Endothelial cell of hepatic sinusoid (primary cell): Measurements from ENCODE around the gene TAPBP.

Experiments
- in situ Hi-C: cut with HindIII; loops from 2 replicates; pipeline ENCODE4 v1.10.0; 2017; ENCODE audit warnings: low sequenced_read_pairs

TAPBP gene

DNA sequence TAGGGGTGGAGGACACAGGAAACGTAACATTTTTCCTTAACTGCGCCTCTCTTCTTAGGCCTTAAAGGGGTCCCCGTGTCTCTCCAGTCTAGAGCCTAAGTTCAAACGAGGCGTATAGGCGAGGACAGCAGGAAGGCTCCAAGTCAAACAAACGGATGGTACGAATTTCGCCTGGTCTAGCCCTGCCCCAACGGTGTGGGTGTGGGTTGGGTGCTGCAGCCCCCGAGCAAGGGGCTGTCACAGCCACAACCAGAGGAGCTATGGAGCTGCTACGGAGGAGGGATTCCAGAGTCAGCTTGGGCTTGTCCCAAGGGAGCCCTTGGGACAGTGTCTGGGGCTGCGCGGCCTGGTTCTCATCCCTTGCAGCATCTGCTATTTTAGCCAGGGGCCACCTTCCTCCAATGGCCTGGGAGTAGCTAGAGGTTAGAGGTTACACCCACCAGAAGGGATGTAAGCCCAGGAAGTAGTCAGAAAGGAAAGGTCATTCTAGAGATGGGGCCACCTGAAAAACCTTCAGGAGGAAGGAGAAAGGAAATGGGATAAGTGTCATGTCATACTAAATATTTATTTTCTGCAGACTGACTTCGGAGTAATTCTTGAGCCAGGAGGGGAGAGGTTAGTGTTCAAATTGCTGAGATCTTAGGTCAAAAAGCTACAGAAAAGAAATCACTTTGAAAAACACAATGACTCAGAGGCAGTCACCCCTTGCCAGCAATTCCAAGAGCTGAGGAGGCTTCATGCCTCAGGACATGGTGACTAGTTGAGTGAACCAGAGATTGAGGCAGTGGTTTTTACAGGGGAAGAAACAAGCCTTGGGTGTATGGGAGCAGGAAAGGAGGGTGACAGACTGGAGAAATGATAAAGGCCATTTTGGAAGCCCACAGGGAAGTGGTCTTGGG lies 63.9 kb downstream of the TAPBP start:
- in situ Hi-C loops = no loop called here
